HG03457 (cell line): ENCODE data around the gene CDC42SE1.

ENCODE experiments used
- ATAC-seq: cut with Tn5 transposase; IDR thresholded peaks from one replicate; pipeline ENCODE4 v1.9.1; 2021; ENCODE audit warnings: moderate number of reproducible peaks; ENCODE audit not compliant: unreplicated experiment

CDC42SE1 gene

GRCh38 chr1:151009674-151010345 is 49.6 kb downstream of the CDC42SE1 start:
- ATAC-seq: no peak

- ATAC-seq: no peak
Observed at GRCh38 chr1:151009206-151009587, 50.2 kb downstream of the CDC42SE1 start.

GRCh38 chr1:151008244-151009205 is 50.9 kb downstream of the CDC42SE1 start, which contains the start of gene PRUNE1:
Gene PRUNE1, plus strand, starts transcription at chr1:151008449. Its CDS starts 184 bp downstream, at chr1:151008633.
- peak; percentile 56 for ATAC-seq

GRCh38 chr1:151007853-151008243 is 51.6 kb downstream of the CDC42SE1 start:
- no peak for ATAC-seq

GRCh38 chr1:151006327-151007052 is 52.9 kb downstream of the CDC42SE1 start, which contains the start of gene MINDY1:
Gene MINDY1, minus strand, starts transcription at chr1:151006902. Its CDS starts 4,285 bp downstream, at chr1:151002617.
- no peak for ATAC-seq

GRCh38 chr1:151005729-151006319 is 53.6 kb downstream of the CDC42SE1 start:
- ATAC-seq: no peak

GRCh38 chr1:151003180-151003579 is 56.2 kb downstream of the CDC42SE1 start:
- no peak for ATAC-seq

GRCh38 chr1:151002611-151003010 is 56.8 kb downstream of the CDC42SE1 start:
- no peak for ATAC-seq

- ATAC-seq: no peak
Observed at GRCh38 chr1:151002051-151002450, 57.4 kb downstream of the CDC42SE1 start.

GRCh38 chr1:151001602-151002001 is 57.8 kb downstream of the CDC42SE1 start:
- no peak for ATAC-seq
